ENCODE measurements around the gene TNFRSF4. TPM values are rescaled to one million over a fixed set of nuclear protein-coding genes. Genes with fewer than 3 reads are reported as not detected.

Gene TNFRSF4
- total RNA-seq, 1 donor = not detected

- no peak for TF ChIP-seq CTCF (IDR thresholded peaks at IDR 0.05; ENCODE audit: insufficient read depth, low read length)
- DNase-seq (ENCODE audit: low read depth) = peak; percentile 8
- peak within 1 kb of the TSS; percentile 94 for H3K4me3 ChIP-seq (ENCODE audit: low read depth, low read length)
These were observed 18.3 kb upstream of the TNFRSF4 start, which contains the start of gene B3GALT6 for GRCh38 chr1:1232208-1232795. Gene B3GALT6, plus strand, starts transcription at chr1:1232237. Its CDS starts 42 bp downstream, at chr1:1232279.

- peak; percentile 95 for DNase-seq (ENCODE audit: low read depth)
- H3K4me3 ChIP-seq (ENCODE audit: low read depth, low read length) = peak within 1 kb of the TSS; percentile 94
- no peak for TF ChIP-seq CTCF (IDR thresholded peaks at IDR 0.05; ENCODE audit: insufficient read depth, low read length)
These were observed 17.7 kb upstream of the TNFRSF4 start, which contains the start of gene SDF4 for GRCh38 chr1:1231400-1232207. Gene SDF4, minus strand, starts transcription at chr1:1232001. Its CDS starts 3,229 bp downstream, at chr1:1228772.

GRCh38 chr1:1230656-1231399 is 16.9 kb upstream of the TNFRSF4 start:
- TF ChIP-seq CTCF (IDR thresholded peaks at IDR 0.05; ENCODE audit: insufficient read depth, low read length) = peak; percentile 50
- peak overlapping the region; percentile 94 for H3K4me3 ChIP-seq (ENCODE audit: low read depth, low read length)
- DNase-seq (ENCODE audit: low read depth) = peak; percentile 76

GRCh38 chr1:1229770-1230169 is 15.8 kb upstream of the TNFRSF4 start:
- TF ChIP-seq CTCF (IDR thresholded peaks at IDR 0.05; ENCODE audit: insufficient read depth, low read length) = no peak
- no peak for DNase-seq (ENCODE audit: low read depth)
- H3K4me3 ChIP-seq (ENCODE audit: low read depth, low read length) = no peak overlapping the region

GRCh38 chr1:1228596-1229321 is 14.8 kb upstream of the TNFRSF4 start:
- H3K4me3 ChIP-seq (ENCODE audit: low read depth, low read length) = no peak overlapping the region
- TF ChIP-seq CTCF (IDR thresholded peaks at IDR 0.05; ENCODE audit: insufficient read depth, low read length) = no peak
- DNase-seq (ENCODE audit: low read depth) = no peak

- TF ChIP-seq CTCF (IDR thresholded peaks at IDR 0.05; ENCODE audit: insufficient read depth, low read length) = no peak
- no peak for DNase-seq (ENCODE audit: low read depth)
- H3K4me3 ChIP-seq (ENCODE audit: low read depth, low read length) = no peak overlapping the region
These were observed 14.2 kb upstream of the TNFRSF4 start for GRCh38 chr1:1228187-1228586.
